HG02642 (cell line): ENCODE results near the gene DEFB131B.
"Not testable (repeated sequence)": the region's sequence is repeated elsewhere in the genome, so short reads cannot be mapped to it uniquely, and the experiment has no call there.

Source experiments
- ATAC-seq: cut with Tn5 transposase; IDR thresholded peaks from one replicate; pipeline ENCODE4 v1.9.1; 2021; ENCODE audit warnings: mild to moderate bottlenecking; ENCODE audit not compliant: unreplicated experiment, poor library complexity

The DEFB131B gene

DNA sequence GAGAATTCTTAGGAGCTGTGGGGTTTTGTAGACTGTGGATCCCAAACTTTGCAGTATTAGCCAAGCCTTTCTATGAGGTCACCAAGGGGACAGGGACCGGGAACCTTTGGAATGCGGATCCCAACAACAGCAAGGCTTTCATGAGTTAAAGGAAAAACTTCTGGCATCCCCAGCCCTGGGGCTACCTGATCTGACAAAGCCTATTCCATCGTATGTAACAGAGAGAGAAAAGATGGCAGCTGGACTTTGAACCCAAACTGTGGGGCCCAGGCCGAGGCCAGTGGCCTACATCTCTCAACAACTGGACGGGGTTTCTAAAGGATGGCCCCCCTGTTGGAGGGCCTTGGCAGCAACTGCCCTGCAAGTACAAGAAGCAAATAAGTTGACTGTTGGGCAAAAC is 32.5 kb downstream of the DEFB131B start:
- not testable (repeated sequence) for ATAC-seq

GRCh38 chr11:71911321-71911985 is 33.2 kb downstream of the DEFB131B start:
- not testable (repeated sequence) for ATAC-seq

- not testable (repeated sequence) for ATAC-seq
These were observed 33.7 kb downstream of the DEFB131B start for GRCh38 chr11:71911986-71912340.

- no peak for ATAC-seq
These were observed 35.7 kb downstream of the DEFB131B start for GRCh38 chr11:71913756-71914526.

DNA sequence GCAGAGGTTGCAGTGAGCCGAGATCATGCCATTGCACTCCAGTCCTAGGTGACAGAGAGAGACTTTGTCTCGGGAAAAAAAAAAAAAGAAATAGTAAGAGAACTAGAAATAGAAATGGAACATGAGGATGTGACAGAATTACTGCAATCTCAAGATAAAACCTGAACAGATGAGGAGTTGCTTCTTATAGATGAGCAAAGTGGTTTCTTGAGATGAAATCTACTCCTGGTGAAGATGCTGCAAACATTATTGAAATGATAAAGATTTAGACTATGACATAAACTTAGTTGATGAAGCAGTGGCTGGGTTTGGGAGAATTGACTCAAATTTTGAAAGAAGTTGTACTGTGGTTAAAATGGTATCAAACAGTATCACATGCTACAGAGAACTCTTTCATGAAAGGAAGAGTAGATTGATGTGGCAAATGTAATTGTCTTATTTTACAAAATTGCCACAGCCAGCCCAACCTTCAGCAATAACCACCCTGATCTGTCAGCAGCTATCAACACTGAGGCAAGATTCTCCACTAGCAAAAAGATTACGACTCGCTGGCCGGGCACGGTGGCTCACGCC is 36.5 kb downstream of the DEFB131B start:
- no peak for ATAC-seq

GRCh38 chr11:71917646-71918140 is 39.4 kb downstream of the DEFB131B start:
- ATAC-seq = no peak

DNA sequence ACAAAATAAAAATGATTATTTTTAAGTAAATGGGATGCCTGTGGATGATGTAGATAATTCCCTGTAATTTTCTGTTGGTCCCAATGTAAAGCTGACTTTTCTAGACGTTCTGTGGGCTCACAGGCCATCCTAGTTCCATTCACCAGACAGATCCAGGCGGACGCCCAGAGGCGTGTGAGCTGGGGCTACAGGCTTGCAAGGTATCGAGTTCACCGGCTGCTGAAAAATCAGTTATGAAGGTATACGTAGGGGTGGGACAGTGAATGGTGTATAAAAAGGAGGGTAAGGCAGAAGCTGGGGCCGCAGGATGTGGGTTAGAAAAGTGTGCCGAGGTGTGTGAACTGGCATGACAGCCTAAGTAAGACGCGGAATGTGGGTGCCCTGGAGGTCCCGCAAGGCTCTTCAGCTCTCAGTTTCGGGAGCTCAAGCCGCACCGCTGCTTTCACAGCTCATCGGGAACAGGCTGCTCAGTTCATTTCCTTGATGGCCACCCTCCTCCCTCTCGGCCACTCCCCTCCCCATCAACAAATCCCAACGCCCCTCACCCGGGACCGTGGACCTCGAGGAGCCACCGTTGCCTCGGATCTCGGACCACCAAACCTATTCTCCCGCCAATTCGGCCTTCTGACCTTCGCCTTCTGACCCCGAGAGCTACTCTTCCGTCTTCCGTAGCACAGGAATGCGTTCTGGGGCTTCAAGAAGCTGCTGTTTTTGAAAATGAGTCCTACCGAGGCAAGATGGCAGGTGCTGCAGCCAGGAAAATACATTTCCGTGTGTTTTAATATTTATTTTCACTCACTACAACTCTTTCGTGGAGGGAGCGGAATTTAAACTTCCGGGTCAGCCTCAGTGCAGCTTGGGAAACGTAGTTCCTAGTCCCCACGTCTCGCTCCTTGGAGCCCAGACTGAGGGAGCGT is 49.8 kb downstream of the DEFB131B start, which contains the start of gene XNDC1N:
TSS of gene XNDC1N (minus strand) at position 775 of the 917 bp plus-strand sequence. CDS start 5,241 bp downstream, outside the sequence.
- peak; percentile 77 for ATAC-seq

DNA sequence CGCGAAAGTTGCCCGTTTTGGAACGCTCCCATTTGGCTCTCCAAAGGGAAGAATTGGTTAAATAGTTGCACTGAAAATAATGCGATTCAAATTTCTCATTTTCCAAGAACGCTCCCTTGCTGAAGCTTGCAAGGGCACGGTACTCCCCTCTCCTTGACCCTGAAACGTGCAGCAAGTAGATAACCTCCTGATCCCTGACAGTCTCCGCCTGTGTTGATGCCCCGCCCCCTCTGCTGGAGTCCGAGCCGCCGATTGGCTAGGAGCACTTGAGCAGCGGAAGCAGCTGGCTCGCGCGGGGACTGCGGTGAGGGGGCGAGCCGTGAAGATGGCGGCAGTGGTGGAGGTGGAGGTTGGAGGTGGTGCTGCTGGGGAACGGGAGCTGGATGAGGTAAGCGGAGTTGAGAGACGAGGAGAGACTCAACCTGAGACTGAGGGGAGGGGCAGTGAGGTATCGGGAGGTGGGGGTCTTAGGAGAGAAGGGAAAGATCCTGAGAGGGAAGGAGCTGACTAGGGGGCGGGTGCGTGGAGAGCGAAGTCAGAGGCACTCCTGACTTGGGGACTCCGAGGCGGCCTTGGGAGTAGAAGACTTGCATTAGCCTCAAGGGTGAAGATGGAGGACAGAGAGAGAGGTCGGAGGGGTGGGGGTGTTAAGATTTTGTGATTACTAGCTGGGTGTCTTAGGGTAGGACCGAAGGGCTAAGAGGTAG is 50.6 kb downstream of the DEFB131B start, which contains the start of gene RNF121:
TSS of gene RNF121 (plus strand) at position 310 of the 707 bp plus-strand sequence. CDS start at position 326, 16 bp downstream.
- ATAC-seq = peak; percentile 87

GRCh38 chr11:71929491-71929890 is 51.2 kb downstream of the DEFB131B start:
- no peak for ATAC-seq

DNA sequence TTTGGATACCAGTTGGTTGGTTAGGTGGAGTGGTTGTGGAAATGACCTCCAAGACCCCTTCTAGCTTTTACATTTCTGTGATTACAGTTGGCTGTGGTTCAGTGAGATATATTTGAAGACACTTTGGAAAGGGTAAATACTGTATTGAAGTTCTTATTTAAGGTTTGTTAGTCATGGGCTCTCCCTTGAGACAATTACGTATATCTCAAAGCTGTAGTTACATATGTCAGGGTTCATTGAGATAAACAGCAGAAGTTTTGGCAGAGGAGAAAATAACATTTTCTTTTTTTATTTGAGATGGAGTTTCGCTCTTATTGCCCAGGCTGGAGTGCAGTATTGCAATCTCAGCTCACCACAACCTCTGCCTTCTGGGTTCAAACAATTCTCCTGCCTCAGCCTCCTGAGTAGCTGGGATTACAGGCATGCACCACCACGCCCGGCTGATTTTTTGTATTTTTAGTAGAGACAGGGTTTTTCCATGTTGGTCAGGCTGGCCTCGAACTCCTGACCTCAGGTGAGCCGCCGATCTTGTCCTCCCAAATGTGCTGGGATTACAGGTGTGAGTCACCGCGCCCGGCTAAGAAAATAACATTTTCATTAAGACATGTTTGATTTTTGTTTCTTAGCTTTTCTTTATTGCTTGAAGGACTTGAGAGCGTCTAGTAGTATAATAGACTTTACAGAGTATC is 52.4 kb downstream of the DEFB131B start:
- ATAC-seq = no peak

DNA sequence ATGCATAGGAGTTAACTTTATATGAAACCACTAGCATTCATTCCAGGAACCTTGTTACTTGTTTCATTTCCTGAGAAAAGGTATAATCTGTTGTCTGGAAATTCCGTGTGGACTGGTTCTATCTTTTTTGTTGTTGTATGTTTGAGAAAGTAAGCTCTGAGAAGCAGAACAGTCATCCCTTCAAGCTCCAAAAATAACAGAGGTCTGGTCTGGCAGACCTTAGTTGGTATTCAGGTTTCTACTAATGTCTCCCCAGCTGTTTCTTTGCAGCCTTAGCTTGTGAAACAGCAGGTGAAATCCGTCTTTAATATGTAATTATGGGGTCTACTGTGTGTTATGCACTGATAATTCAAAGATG is 53.0 kb downstream of the DEFB131B start:
- ATAC-seq = no peak

- no peak for ATAC-seq
These were observed 55.1 kb downstream of the DEFB131B start for GRCh38 chr11:71933141-71933933.
